Sigmoid colon (tissue), 4 donors: Measurements from ENCODE around the gene PGLYRP4.

Experiments
- CTCF ChIP-seq, 4 experiments: fragments of 450-650 bp in 3 of 4; fragments of 200-600 bp in 1 of 4; IDR thresholded peaks; one replicate each; pipeline ENCODE4 v1.5.1; 2016 to 2019; ENCODE audit warnings: antibody characterized with exemption in 4 of 4, mild to moderate bottlenecking in 3 of 4, moderate library complexity in 2 of 4
- EP300 ChIP-seq, 4 donors: sonication (generic); formaldehyde crosslinking; IDR thresholded peaks; one replicate each; pipeline ENCODE4 v1.6.1; 2017; ENCODE audit warnings: antibody characterized with exemption in 4 of 4
- POLR2A ChIP-seq, 2 donors: fragments of 450-650 bp; IDR thresholded peaks; one replicate each; pipeline ENCODE4 v1.6.1; 2016; ENCODE audit warnings: antibody characterized with exemption in 2 of 2, mild to moderate bottlenecking in 2 of 2, moderate library complexity in 2 of 2
- POLR2AphosphoS5 ChIP-seq, 4 donors: sonication (generic); formaldehyde crosslinking; IDR thresholded peaks; one replicate each; pipeline ENCODE4 v1.6.1; 2017; ENCODE audit warnings: antibody characterized with exemption in 4 of 4

- TF ChIP-seq CTCF (IDR thresholded peaks at IDR 0.05) (no peak), POLR2A (IDR thresholded peaks at IDR 0.05) (no peak), EP300 (IDR thresholded peaks at IDR 0.05) (no peak), POLR2AphosphoS5 (IDR thresholded peaks at IDR 0.05) (no peak)
These were observed 38.4 kb upstream of the PGLYRP4 start for GRCh38 chr1:153387001-153387400.
